ENCODE measurements around the gene SLC8A2.

Gene SLC8A2

DNA sequence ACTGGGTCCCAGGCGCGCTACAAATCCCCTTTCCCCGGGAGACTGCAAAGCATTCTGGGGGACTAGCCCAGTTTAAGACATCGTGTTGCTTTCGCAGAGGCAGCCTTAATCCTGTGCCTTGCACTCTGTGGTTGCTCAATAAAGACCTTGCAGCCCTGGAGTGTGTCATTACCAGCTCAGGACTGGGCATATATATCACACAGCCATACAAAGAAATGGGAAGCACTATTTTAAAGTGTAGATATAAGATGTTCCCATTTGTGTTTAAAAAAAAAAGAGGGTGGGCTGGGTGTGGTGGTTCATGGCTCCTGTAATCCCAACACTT, 32.1 kb upstream of the SLC8A2 start:
- H2AFZ ChIP-seq (ENCODE audit: low read depth, low read length) = no peak overlapping the region
- H3K9me3 ChIP-seq (ENCODE audit: control insufficient read depth, low read length) = no peaks in the 10 kb centered on the region
- no peak overlapping the region for H3K27ac ChIP-seq (ENCODE audit: low read length, poor library complexity, severe bottlenecking)
- H2BK12ac ChIP-seq (ENCODE audit: low read length in 2 of 2) = no peak overlapping the region
- no peak for DNase-seq
- no peak overlapping the region for H3K23ac ChIP-seq (ENCODE audit: low read length in 2 of 2)
- no peak overlapping the region for H3K18ac ChIP-seq (ENCODE audit: low read depth in 1 of 2, low read length in 2 of 2)
- H3K4me1 ChIP-seq (ENCODE audit: control insufficient read depth, insufficient read depth, low read depth, low read length) = peaks cover 10% of the 10 kb centered on the region
- WGBS = 79% methylated on average over 5 of the region's 5 CpGs
- peaks cover 62% of the 10 kb centered on the region for H3K79me1 ChIP-seq (replicated peaks; ENCODE audit: low read length, poor library complexity, severe bottlenecking)
- H4K91ac ChIP-seq (ENCODE audit: low read length) = no peak overlapping the region
- H3K27me3 ChIP-seq (ENCODE audit: control insufficient read depth in 1 of 2, insufficient read depth in 1 of 2, low read length in 2 of 2) = no peaks in the 10 kb centered on the region
- no peak overlapping the region for H4K8ac ChIP-seq (ENCODE audit: low read length)
- no peak overlapping the region for H3K4ac ChIP-seq (ENCODE audit: low read depth in 1 of 2, low read length in 2 of 2)
- no peak overlapping the region for H2BK120ac ChIP-seq (ENCODE audit: low read depth, low read length)
- H2AK5ac ChIP-seq (ENCODE audit: low read length, severe bottlenecking) = no peak overlapping the region
- H3K36me3 ChIP-seq (ENCODE audit: control insufficient read depth in 1 of 2, insufficient read depth in 2 of 2, low read depth in 1 of 2, low read length in 2 of 2) = peaks cover 53 to 60% of the 10 kb centered on the region in 2 experiments
- no peak overlapping the region for H3K14ac ChIP-seq (ENCODE audit: low read length in 2 of 2)
- H3K4me3 ChIP-seq (ENCODE audit: insufficient read depth in 1 of 2, low read depth in 1 of 2, low read length in 2 of 2) = no peak overlapping the region
- no peak overlapping the region for H3K4me2 ChIP-seq (ENCODE audit: low read length, poor library complexity, severe bottlenecking)
- H3K9ac ChIP-seq (ENCODE audit: low read length) = peak overlapping the region; percentile 6
- no peak overlapping the region for H2BK15ac ChIP-seq (ENCODE audit: low read depth, poor library complexity, severe bottlenecking)
- no peak overlapping the region for H2BK5ac ChIP-seq (ENCODE audit: low read depth, low read length, poor library complexity, severe bottlenecking)

DNA sequence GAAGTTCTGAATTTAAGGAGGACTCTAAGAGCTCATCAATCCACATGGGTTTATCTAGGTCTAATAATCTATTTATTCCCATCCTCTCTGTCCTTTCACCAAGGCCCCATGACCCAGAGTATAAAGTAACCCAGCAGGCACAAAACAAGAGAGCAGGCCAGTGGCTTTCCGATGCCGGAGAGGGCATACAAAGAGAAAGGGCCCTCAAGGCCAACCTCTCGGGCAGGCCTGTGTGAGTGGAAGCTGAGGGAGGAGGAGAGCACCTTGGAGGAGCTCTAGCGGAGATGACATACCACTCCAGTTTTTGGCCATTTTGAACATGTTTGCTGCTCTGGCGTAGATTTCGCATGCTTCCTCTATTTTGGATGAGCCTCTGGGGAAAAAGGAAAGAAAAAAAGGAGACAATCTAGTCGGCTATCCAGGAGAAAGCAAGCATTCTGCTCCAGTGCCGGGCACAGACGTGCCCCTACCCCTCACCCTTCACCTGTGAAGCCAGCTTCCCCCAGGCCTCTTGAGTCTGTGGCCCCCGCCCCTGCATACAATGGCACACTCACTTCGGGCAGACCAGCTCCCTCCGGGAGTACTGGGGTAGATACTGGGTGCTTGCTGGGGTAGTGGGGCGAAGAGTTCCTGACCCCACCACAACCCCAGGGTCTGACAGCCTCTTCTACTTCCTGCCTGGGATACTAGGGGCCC, 31.6 kb upstream of the SLC8A2 start:
- no peak overlapping the region for H3K4me2 ChIP-seq (ENCODE audit: low read length, poor library complexity, severe bottlenecking)
- WGBS = 100% methylated on average over 7 of the region's 13 CpGs

DNA sequence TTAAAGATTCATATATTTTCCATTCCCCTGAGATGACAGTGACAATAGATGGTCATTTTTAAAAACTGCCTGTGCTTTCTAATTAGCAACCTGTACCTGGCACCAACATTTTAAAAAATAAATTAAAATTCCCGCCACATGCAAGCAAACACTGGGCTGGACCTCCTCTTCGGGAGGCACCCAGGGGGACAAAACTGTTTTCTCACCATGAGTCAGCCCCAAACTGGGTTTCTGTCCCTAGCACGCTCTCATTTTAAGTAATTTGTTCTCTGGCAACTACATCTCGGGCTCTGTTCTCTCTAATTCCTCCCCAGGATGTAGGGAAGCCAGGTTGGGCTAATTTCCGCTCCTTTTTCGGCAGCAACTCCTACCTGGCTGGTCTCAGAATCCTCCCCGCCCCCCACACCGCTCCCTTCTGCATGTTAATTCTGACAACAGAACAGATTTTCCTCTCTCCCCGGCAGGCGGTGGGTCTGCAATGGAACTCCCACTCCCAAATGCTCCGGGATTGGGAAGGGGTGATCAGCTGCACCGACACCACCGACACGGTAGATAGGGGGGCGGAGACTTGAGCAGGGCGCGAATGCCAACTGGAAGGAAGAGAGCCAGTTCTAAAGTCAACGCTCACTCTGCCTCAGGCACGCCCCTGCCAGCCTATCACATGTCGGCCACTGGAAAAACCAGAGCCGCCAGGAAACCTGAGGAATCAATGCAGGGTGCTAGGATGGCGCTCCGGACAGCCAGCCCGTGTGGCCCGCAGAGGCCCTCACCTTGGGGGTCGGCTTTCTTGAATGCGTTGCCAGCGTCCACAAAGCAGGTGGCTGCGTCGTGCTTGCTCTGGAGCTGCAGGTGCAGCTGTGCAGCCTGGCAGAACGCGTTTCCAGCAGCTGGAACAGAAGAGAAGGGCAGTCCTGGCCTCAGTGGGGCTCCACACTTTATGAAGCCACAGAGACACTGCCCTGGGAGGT, 28.5 kb upstream of the SLC8A2 start:
- H2BK12ac ChIP-seq (ENCODE audit: low read length in 2 of 2) = no peak overlapping the region
- H4K8ac ChIP-seq (ENCODE audit: low read length) = no peak overlapping the region
- H3K4me1 ChIP-seq (ENCODE audit: control insufficient read depth, insufficient read depth, low read depth, low read length) = peaks cover 4% of the 10 kb centered on the region
- H4K91ac ChIP-seq (ENCODE audit: low read length) = no peak overlapping the region
- 89% methylated on average over 32 of the region's 32 CpGs for WGBS
- DNase-seq = no peak
- H3K4me2 ChIP-seq (ENCODE audit: low read length, poor library complexity, severe bottlenecking) = no peak overlapping the region
- no peak overlapping the region for H2BK5ac ChIP-seq (ENCODE audit: low read depth, low read length, poor library complexity, severe bottlenecking)
- H3K4me3 ChIP-seq (ENCODE audit: insufficient read depth in 1 of 2, low read depth in 1 of 2, low read length in 2 of 2) = no peak overlapping the region
- H2AK5ac ChIP-seq (ENCODE audit: low read length, severe bottlenecking) = no peak overlapping the region
- no peaks in the 10 kb centered on the region for H3K27me3 ChIP-seq (ENCODE audit: control insufficient read depth in 1 of 2, insufficient read depth in 1 of 2, low read length in 2 of 2)
- peaks cover 77 to 79% of the 10 kb centered on the region in 2 experiments for H3K36me3 ChIP-seq (ENCODE audit: control insufficient read depth in 1 of 2, insufficient read depth in 2 of 2, low read depth in 1 of 2, low read length in 2 of 2)
- no peak overlapping the region for H2AFZ ChIP-seq (ENCODE audit: low read depth, low read length)
- H2BK120ac ChIP-seq (ENCODE audit: low read depth, low read length) = no peak overlapping the region
- H3K4ac ChIP-seq (ENCODE audit: low read depth in 1 of 2, low read length in 2 of 2) = no peak overlapping the region
- no peak overlapping the region for H3K18ac ChIP-seq (ENCODE audit: low read depth in 1 of 2, low read length in 2 of 2)
- H3K27ac ChIP-seq (ENCODE audit: low read length, poor library complexity, severe bottlenecking) = no peak overlapping the region
- no peak overlapping the region for H3K23ac ChIP-seq (ENCODE audit: low read length in 2 of 2)
- H2BK15ac ChIP-seq (ENCODE audit: low read depth, poor library complexity, severe bottlenecking) = no peak overlapping the region
- no peaks in the 10 kb centered on the region for H3K9me3 ChIP-seq (ENCODE audit: control insufficient read depth, low read length)
- peaks cover 73% of the 10 kb centered on the region for H3K79me1 ChIP-seq (replicated peaks; ENCODE audit: low read length, poor library complexity, severe bottlenecking)
- peak overlapping the region; percentile 74 for H3K9ac ChIP-seq (ENCODE audit: low read length)
- H3K14ac ChIP-seq (ENCODE audit: low read length in 2 of 2) = no peak overlapping the region

More for the DNA sequence above, 31.6 kb upstream of the SLC8A2 start:
- Histone ChIP-seq H4K8ac (ENCODE audit: low read length) (no peak overlapping the region), H3K14ac (ENCODE audit: low read length in 2 of 2) (no peak overlapping the region), H3K9me3 (ENCODE audit: control insufficient read depth, low read length) (no peaks in the 10 kb centered on the region), H3K79me1 (replicated peaks; ENCODE audit: low read length, poor library complexity, severe bottlenecking) (peaks cover 63% of the 10 kb centered on the region), H3K27ac (ENCODE audit: low read length, poor library complexity, severe bottlenecking) (no peak overlapping the region), H2BK120ac (ENCODE audit: low read depth, low read length) (no peak overlapping the region), H2AK5ac (ENCODE audit: low read length, severe bottlenecking) (no peak overlapping the region), H3K4me3 (ENCODE audit: insufficient read depth in 1 of 2, low read depth in 1 of 2, low read length in 2 of 2) (no peak overlapping the region), H3K27me3 (ENCODE audit: control insufficient read depth in 1 of 2, insufficient read depth in 1 of 2, low read length in 2 of 2) (no peaks in the 10 kb centered on the region), H3K4me1 (ENCODE audit: control insufficient read depth, insufficient read depth, low read depth, low read length) (peaks cover 10% of the 10 kb centered on the region), H3K36me3 (ENCODE audit: control insufficient read depth in 1 of 2, insufficient read depth in 2 of 2, low read depth in 1 of 2, low read length in 2 of 2) (peaks cover 58 to 65% of the 10 kb centered on the region in 2 experiments), H4K91ac (ENCODE audit: low read length) (no peak overlapping the region), H3K18ac (ENCODE audit: low read depth in 1 of 2, low read length in 2 of 2) (no peak overlapping the region), H2BK5ac (ENCODE audit: low read depth, low read length, poor library complexity, severe bottlenecking) (no peak overlapping the region), H3K9ac (ENCODE audit: low read length) (peak overlapping the region; percentile 74), H2AFZ (ENCODE audit: low read depth, low read length) (no peak overlapping the region), H2BK15ac (ENCODE audit: low read depth, poor library complexity, severe bottlenecking) (no peak overlapping the region), H3K4ac (ENCODE audit: low read depth in 1 of 2, low read length in 2 of 2) (no peak overlapping the region), H2BK12ac (ENCODE audit: low read length in 2 of 2) (no peak overlapping the region), H3K23ac (ENCODE audit: low read length in 2 of 2) (no peak overlapping the region)
- DNase-seq = no peak

DNA sequence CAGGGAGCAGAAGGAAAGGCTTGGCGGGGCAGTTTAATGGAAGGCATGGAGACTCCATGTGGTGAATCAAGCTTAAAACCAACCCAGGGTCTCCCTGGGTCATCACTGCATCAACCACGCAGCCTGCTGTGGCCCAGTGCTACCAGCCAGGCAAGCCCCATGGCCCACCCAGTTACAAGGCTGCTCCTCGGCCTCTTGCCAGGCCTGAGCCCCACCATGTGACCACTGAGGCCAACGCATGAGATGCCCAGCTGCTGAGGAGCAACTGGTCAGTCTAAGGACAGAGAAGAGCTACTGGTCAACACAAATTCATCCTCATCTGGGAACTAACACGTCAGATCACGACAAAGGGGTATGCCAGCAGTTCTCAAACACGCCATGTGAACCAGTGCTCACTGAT, 27.7 kb upstream of the SLC8A2 start:
- WGBS = 97% methylated on average over 7 of the region's 7 CpGs
- Histone ChIP-seq H3K4me2 (ENCODE audit: low read length, poor library complexity, severe bottlenecking) (no peak overlapping the region), H2BK120ac (ENCODE audit: low read depth, low read length) (no peak overlapping the region), H2BK12ac (ENCODE audit: low read length in 2 of 2) (no peak overlapping the region), H3K79me1 (replicated peaks; ENCODE audit: low read length, poor library complexity, severe bottlenecking) (peaks cover 74% of the 10 kb centered on the region), H3K4me1 (ENCODE audit: control insufficient read depth, insufficient read depth, low read depth, low read length) (peaks cover 4% of the 10 kb centered on the region), H3K23ac (ENCODE audit: low read length in 2 of 2) (no peak overlapping the region), H3K18ac (ENCODE audit: low read depth in 1 of 2, low read length in 2 of 2) (no peak overlapping the region), H3K9me3 (ENCODE audit: control insufficient read depth, low read length) (no peaks in the 10 kb centered on the region), H3K4ac (ENCODE audit: low read depth in 1 of 2, low read length in 2 of 2) (no peak overlapping the region), H3K27ac (ENCODE audit: low read length, poor library complexity, severe bottlenecking) (no peak overlapping the region), H3K4me3 (ENCODE audit: insufficient read depth in 1 of 2, low read depth in 1 of 2, low read length in 2 of 2) (peak overlapping the region in 1 of 2 experiments; percentile 20), H2AFZ (ENCODE audit: low read depth, low read length) (no peak overlapping the region), H3K9ac (ENCODE audit: low read length) (peak overlapping the region; percentile 40), H2AK5ac (ENCODE audit: low read length, severe bottlenecking) (no peak overlapping the region), H3K27me3 (ENCODE audit: control insufficient read depth in 1 of 2, insufficient read depth in 1 of 2, low read length in 2 of 2) (no peaks in the 10 kb centered on the region), H2BK5ac (ENCODE audit: low read depth, low read length, poor library complexity, severe bottlenecking) (no peak overlapping the region), H2BK15ac (ENCODE audit: low read depth, poor library complexity, severe bottlenecking) (no peak overlapping the region), H3K14ac (ENCODE audit: low read length in 2 of 2) (no peak overlapping the region), H4K91ac (ENCODE audit: low read length) (peak overlapping the region; percentile 21), H4K8ac (ENCODE audit: low read length) (no peak overlapping the region), H3K36me3 (ENCODE audit: control insufficient read depth in 1 of 2, insufficient read depth in 2 of 2, low read depth in 1 of 2, low read length in 2 of 2) (peaks cover 83 to 85% of the 10 kb centered on the region in 2 experiments)
- no peak for DNase-seq
